ENCODE measurements around the gene IRF3. TPM values are rescaled to one million over a fixed set of nuclear protein-coding genes. Genes with fewer than 3 reads are reported as not detected.

Gene IRF3
- total RNA-seq, 1 donor from 2014 or later = 59.4 TPM

DNA sequence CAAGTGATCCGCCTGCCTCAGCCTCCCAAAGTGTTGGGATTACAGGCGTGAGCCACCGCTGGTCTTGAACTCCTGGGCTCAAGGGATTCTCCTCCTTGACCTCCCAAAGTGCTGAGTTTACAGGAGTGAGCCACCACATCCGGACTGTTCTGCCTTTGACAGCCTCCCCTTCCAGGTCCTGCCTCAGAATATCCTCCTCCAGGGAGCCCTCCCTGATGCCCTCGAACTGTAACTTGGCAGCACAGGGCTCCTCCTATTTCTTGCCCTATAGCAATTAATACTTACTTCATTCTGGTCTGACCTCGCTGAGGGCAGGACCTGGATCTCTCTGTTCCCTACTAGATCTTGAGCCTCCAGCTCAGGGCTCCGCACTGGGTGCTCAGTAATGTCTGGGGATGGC, 31.2 kb upstream of the IRF3 start:
- no peaks in the 10 kb centered on the region for H3K27me3 ChIP-seq
- no peaks in the 10 kb centered on the region for H3K36me3 ChIP-seq
- no peak overlapping the region for H3K4me3 ChIP-seq
- intact Hi-C loops (cut with DNase I) = no loop called here
- no peaks in the 10 kb centered on the region for H3K9me3 ChIP-seq
- DNase-seq (ENCODE audit: extremely low spot score in 2 of 2) = no peak
- TF ChIP-seq POLR2AphosphoS5 (IDR thresholded peaks at IDR 0.05; ENCODE audit: insufficient read depth in 1 of 2, low read depth in 1 of 2) (no peak), POLR2A (IDR thresholded peaks at IDR 0.05) (no peak)
- TF ChIP-seq, protein P1, sequence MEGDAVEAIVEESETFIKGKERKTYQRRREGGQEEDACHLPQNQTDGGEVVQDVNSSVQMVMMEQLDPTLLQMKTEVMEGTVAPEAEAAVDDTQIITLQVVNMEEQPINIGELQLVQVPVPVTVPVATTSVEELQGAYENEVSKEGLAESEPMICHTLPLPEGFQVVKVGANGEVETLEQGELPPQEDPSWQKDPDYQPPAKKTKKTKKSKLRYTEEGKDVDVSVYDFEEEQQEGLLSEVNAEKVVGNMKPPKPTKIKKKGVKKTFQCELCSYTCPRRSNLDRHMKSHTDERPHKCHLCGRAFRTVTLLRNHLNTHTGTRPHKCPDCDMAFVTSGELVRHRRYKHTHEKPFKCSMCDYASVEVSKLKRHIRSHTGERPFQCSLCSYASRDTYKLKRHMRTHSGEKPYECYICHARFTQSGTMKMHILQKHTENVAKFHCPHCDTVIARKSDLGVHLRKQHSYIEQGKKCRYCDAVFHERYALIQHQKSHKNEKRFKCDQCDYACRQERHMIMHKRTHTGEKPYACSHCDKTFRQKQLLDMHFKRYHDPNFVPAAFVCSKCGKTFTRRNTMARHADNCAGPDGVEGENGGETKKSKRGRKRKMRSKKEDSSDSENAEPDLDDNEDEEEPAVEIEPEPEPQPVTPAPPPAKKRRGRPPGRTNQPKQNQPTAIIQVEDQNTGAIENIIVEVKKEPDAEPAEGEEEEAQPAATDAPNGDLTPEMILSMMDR (IDR thresholded peaks at IDR 0.05) = no peak
- H3K27ac ChIP-seq = no peak overlapping the region
- no peaks in the 10 kb centered on the region for H3K4me1 ChIP-seq

DNA sequence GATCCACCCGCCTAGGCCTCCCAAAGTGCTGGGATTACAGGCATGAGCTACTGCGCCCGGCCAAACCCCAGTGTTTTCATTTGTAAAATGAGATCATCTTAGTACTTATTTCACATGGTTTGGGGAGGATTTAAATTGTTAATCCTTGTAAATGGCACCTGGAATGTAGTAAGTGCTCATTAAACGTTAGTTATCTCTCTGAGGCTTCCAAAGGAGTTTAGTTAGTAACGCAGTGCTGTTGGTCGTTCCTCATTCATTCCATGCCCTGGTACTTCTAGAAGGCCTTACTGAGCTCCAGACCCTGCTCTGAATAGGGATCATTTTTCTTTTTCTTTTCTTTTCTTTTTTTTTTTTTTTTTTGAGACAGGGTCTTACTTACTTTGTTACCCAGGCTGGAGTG, 30.5 kb upstream of the IRF3 start:
- no peaks in the 10 kb centered on the region for H3K36me3 ChIP-seq

DNA sequence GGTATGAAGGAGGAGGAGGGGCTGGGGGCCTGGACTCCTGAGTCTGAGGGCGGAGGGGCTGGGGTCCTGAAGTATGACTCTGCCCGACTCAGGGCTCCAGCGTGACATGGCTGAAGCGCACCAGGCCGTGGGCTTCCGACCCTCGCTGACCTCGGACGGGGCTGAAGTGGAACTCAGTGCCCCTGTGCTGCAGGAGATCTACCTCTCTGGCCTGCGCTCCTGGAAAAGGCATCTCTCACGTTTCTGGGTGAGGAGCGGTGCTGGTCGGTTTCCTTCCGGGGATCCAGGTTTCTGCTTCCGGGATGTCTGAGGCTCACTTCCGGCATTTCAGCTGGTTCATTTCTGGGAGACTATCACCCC, 26.5 kb upstream of the IRF3 start:
- no peaks in the 10 kb centered on the region for H3K9me3 ChIP-seq
- H3K27ac ChIP-seq = no peak overlapping the region
- no peak for TF ChIP-seq POLR2AphosphoS5 (IDR thresholded peaks at IDR 0.05; ENCODE audit: insufficient read depth in 1 of 2, low read depth in 1 of 2)
- no peak for TF ChIP-seq POLR2A (IDR thresholded peaks at IDR 0.05)
- TF ChIP-seq, protein P1 (IDR thresholded peaks at IDR 0.05) = no peak
- intact Hi-C loops (cut with DNase I) = no loop called here
- DNase-seq (ENCODE audit: extremely low spot score in 2 of 2) = no peak
- peaks cover 0 to under 1% of the 10 kb centered on the region in 2 donors for H3K36me3 ChIP-seq
- no peaks in the 10 kb centered on the region for H3K27me3 ChIP-seq
- peaks cover 21% of the 10 kb centered on the region for H3K4me1 ChIP-seq
- H3K4me3 ChIP-seq = peak overlapping the region; percentile 49 to 62

More for the DNA sequence above, 30.5 kb upstream of the IRF3 start:
- Histone ChIP-seq H3K27me3 (no peaks in the 10 kb centered on the region), H3K27ac (no peak overlapping the region), H3K4me1 (peaks cover 7% of the 10 kb centered on the region), H3K4me3 (no peak overlapping the region), H3K9me3 (no peaks in the 10 kb centered on the region)
- DNase-seq (ENCODE audit: extremely low spot score in 2 of 2) = no peak
- intact Hi-C loops (cut with DNase I) = no loop called here
- TF ChIP-seq, protein P1 (IDR thresholded peaks at IDR 0.05) = no peak
- no peak for TF ChIP-seq POLR2AphosphoS5 (IDR thresholded peaks at IDR 0.05; ENCODE audit: insufficient read depth in 1 of 2, low read depth in 1 of 2)

DNA sequence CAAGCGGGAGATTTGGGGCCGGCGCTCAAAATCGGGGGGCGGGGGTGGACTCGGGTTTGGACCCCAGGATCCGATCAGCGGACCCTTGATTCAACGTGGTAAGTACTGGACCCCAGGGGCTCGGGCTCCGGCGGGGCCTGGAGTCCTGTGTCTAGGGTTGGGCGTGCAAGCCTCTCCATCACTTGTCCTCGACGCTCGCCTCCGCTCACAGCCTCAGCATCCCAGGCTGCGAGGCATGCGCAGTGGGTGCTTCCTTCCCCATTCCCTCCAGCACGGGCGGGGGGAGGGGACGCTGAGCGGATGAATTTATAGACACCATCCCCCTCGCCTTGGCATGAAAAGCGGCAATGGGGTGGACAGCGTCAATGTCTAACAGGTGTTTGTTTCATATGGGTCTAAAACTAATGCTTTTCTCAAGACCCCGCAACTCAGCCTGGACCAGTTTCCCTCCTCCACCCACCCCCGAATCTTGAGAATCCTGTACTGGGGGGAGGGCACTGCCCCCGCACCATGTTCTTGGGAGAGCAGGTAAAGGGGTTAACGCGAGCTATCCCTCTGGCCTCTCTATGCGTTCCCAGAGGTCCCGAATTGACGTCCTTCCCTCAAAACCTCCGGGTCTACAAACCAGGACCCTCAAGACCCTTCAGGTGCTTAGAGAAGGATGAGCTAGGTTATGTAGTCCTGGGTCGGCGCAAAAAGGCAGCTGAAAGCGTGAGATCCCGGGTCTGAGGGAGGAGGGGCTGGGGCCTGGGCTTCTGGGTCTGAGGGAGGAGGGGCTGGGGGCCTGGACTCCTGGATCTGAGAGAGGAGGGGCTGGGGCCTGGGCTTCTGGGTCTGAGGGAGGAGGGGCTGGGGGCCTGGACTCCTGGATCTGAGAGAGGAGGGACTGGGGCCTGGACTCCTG, 25.8 kb upstream of the IRF3 start:
- Histone ChIP-seq H3K27ac (peak overlapping the region; percentile 79), H3K4me3 (peak overlapping the region; percentile 49 to 62), H3K9me3 (no peaks in the 10 kb centered on the region), H3K27me3 (no peaks in the 10 kb centered on the region), H3K36me3 (peaks cover 0 to 6% of the 10 kb centered on the region in 2 donors), H3K4me1 (peaks cover 21% of the 10 kb centered on the region)
- no peak for DNase-seq (ENCODE audit: extremely low spot score in 2 of 2)
- TF ChIP-seq POLR2A (IDR thresholded peaks at IDR 0.05) (no peak), POLR2AphosphoS5 (IDR thresholded peaks at IDR 0.05; ENCODE audit: insufficient read depth in 1 of 2, low read depth in 1 of 2) (no peak)
- TF ChIP-seq, protein P1 (IDR thresholded peaks at IDR 0.05) = no peak
- intact Hi-C loops (cut with DNase I) = no loop called here

DNA sequence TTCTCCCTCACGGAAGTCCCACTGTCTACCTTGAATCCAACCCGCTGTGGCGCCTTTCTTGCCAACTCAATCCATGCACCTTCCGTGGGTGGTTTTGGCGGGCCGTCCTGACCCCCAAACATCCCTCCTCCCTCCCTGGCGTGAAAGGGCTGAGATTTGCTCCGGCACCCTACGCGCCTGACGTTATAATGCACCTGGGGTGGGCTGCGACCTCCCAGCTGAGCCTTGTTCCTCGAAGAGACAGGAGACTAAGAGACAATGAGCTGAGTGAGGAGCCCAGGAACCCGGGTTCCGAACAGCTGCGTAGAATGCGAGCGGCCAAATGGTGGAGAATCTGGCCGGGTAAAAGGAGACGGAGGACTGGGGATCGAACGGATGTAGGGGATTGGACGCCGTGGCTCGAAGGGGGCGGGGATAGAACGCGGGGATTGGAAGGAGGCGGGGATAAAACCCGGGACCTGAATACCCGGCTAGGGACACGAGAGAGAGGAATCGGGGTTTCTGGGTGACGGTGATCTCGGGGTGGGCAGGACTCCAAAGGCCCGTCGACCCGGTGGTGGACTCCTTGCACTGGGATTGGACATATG, 25.1 kb upstream of the IRF3 start, which contains the start of gene CPT1C:
CPT1C (plus strand) TSS at position 461 of the 587 bp plus-strand sequence. CDS start 1,137 bp downstream, outside the sequence.
- no peak for DNase-seq (ENCODE audit: extremely low spot score in 2 of 2)
- peaks cover 21% of the 10 kb centered on the region for H3K4me1 ChIP-seq
- H3K36me3 ChIP-seq = peaks cover 0 to 14% of the 10 kb centered on the region in 2 donors
- H3K4me3 ChIP-seq = peak within 1 kb of the TSS; percentile 49 to 62
- TF ChIP-seq POLR2AphosphoS5 (IDR thresholded peaks at IDR 0.05; ENCODE audit: insufficient read depth in 1 of 2, low read depth in 1 of 2) (peak in 1 of 2 donors; percentile 90), POLR2A (IDR thresholded peaks at IDR 0.05) (peak in 1 of 2 donors; percentile 39)
- TF ChIP-seq, protein P1 (IDR thresholded peaks at IDR 0.05) = no peak
- peak within 1 kb of the TSS; percentile 79 for H3K27ac ChIP-seq
- intact Hi-C loops (cut with DNase I) = no loop called here
- no peaks in the 10 kb centered on the region for H3K9me3 ChIP-seq
- H3K27me3 ChIP-seq = no peaks in the 10 kb centered on the region
